ENCODE measurements around the gene KBTBD2. TPM values are rescaled to one million over a fixed set of nuclear protein-coding genes. Genes with fewer than 3 reads are reported as not detected.

KBTBD2 gene
- total RNA-seq, 4 donors from 2014 or later = 22.2 to 43.7 (median 28.4) TPM

Other genes starting within 250 kb of the KBTBD2 start
- gene FKBP9, start 65.7 kb upstream of the KBTBD2 start, total RNA-seq = 100 to 1,000 TPM in 3 of 4 donors, 10 to 100 TPM in 1; 93.2 to 145 (median 113) TPM
- gene NT5C3A, start 171.0 kb upstream of the KBTBD2 start, total RNA-seq = 100 to 1,000 TPM in 1 of 4 donors, 10 to 100 TPM in 3; 25.3 to 316 (median 79.8) TPM
- gene RP9, start 217.6 kb upstream of the KBTBD2 start, total RNA-seq = 10 to 100 TPM in 3 of 4 donors, 1 to 10 TPM in 1; 7.3 to 25.6 (median 13.7) TPM
- gene BBS9, start 237.8 kb upstream of the KBTBD2 start, total RNA-seq = 10 to 100 TPM; 10.9 to 51.2 (median 19.4) TPM